OCI-LY1 (cell line): ENCODE data around the gene SCAPER.

Experiments
- H2AFZ ChIP-seq: fragments of 200-600 bp; sonication (generic), shearing (Covaris generic); 2 replicates; pipeline ENCODE4 v1.6.0; 2014; ENCODE audit warnings: antibody characterized with exemption, mild to moderate bottlenecking, low read length
- H3F3A ChIP-seq: fragments of 200-600 bp; sonication (generic), shearing (Covaris generic); 2 replicates; pipeline ENCODE4 v1.6.0; 2014; ENCODE audit warnings: mild to moderate bottlenecking, antibody characterized with exemption, low read length, moderate library complexity; ENCODE audit not compliant: insufficient read depth
- H3K27ac ChIP-seq: fragments of 200-600 bp; sonication (generic); 2 replicates; pipeline ENCODE4 v1.5.1; 2014; ENCODE audit warnings: low read length, mixed run types, mild to moderate bottlenecking, low read depth; ENCODE audit not compliant: poor library complexity, severe bottlenecking
- H3K27me3 ChIP-seq: fragments of 200-600 bp; sonication (generic); 2 replicates; pipeline ENCODE4 v1.6.0; 2014; ENCODE audit warnings: antibody characterized with exemption, mild to moderate bottlenecking, low read length, moderate library complexity; ENCODE audit not compliant: insufficient read depth
- H3K36me3 ChIP-seq: fragments of 200-600 bp; sonication (generic); 2 replicates; pipeline ENCODE4 v1.6.1; 2014; ENCODE audit warnings: mild to moderate bottlenecking, antibody characterized with exemption, low read length, moderate library complexity, mixed read lengths; ENCODE audit not compliant: insufficient read depth
- H3K4me1 ChIP-seq: fragments of 200-600 bp; sonication (generic); 2 replicates; pipeline ENCODE4 v1.5.1; 2014; ENCODE audit warnings: mild to moderate bottlenecking, low read length, moderate library complexity; ENCODE audit not compliant: insufficient read depth, severe bottlenecking
- H3K4me2 ChIP-seq: fragments of 200-600 bp; sonication (generic), shearing (Covaris generic); 2 replicates; pipeline ENCODE4 v1.6.1; 2014; ENCODE audit warnings: low read length
- H3K4me3 ChIP-seq: fragments of 200-600 bp; sonication (generic); 2 replicates; pipeline ENCODE4 v1.5.1; 2014; ENCODE audit warnings: low read length, low read depth, mild to moderate bottlenecking, mixed read lengths; ENCODE audit not compliant: poor library complexity, severe bottlenecking
- H3K79me2 ChIP-seq: fragments of 200-600 bp; shearing (Covaris generic); 2 replicates; pipeline ENCODE4 v1.6.1; 2016; ENCODE audit warnings: mixed run types, low read length, mixed read lengths; ENCODE audit not compliant: insufficient read depth
- H3K9ac ChIP-seq: fragments of 200-600 bp; sonication (generic), shearing (Covaris generic); 2 replicates; pipeline ENCODE4 v1.6.1; 2014; ENCODE audit warnings: mild to moderate bottlenecking, low read length, mixed read lengths
- H3K9me2 ChIP-seq: fragments of 200-600 bp; sonication (generic), shearing (Covaris generic); 2 replicates; pipeline ENCODE4 v1.6.1; 2014; ENCODE audit warnings: low read depth, mild to moderate bottlenecking, low read length, mixed read lengths
- H3K9me3 ChIP-seq: fragments of 200-600 bp; shearing (Covaris generic); 2 replicates; pipeline ENCODE4 v1.6.1; 2014; ENCODE audit warnings: low read length, mixed read lengths
- H4K20me1 ChIP-seq: fragments of 200-600 bp; sonication (generic), shearing (Covaris generic); 2 replicates; pipeline ENCODE4 v1.6.0; 2016; ENCODE audit warnings: mild to moderate bottlenecking, low read length; ENCODE audit not compliant: insufficient read depth
- CTCF ChIP-seq: fragments of 200-600 bp; sonication (generic), shearing (Covaris generic); IDR thresholded peaks from 2 replicates; pipeline ENCODE4 v1.5.1; 2017; ENCODE audit warnings: mild to moderate bottlenecking, antibody characterized with exemption, low read length, moderate library complexity, mixed read lengths
- EZH2 ChIP-seq: fragments of 200-600 bp; sonication (generic), shearing (Covaris generic); IDR thresholded peaks from 2 replicates; pipeline ENCODE4 v1.8.0; 2017; ENCODE audit warnings: borderline replicate concordance, mixed run types, mild to moderate bottlenecking, antibody characterized with exemption, low read length, moderate library complexity, mixed read lengths

The SCAPER gene

DNA sequence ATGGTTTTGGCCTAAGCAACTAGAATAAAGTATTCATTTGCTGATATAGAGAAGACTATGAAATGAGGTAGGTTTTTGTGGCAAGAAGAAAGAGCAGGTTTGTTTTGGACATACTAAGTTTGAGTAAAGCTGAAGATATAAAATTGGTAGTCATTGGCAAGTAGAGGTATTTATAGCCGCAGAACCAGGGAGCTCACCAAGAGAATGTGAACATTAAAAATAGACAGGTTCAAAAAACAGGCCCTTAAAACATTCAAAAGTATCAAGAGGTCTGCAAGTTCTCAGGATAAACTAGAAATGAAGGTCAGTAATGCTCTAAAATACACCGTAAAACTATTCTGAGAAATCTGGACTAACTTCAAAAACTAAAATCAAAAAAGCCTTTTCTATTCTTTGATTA is 240.7 kb downstream of the SCAPER start:
- Histone ChIP-seq H4K20me1 (no peaks in the 10 kb centered on the region), H2AFZ (no peak overlapping the region), H3K27ac (no peak overlapping the region), H3K79me2 (no peaks in the 10 kb centered on the region), H3K9ac (no peak overlapping the region), H3K4me2 (no peak overlapping the region), H3K4me3 (no peak overlapping the region), H3K36me3 (no peaks in the 10 kb centered on the region), H3F3A (no peaks in the 10 kb centered on the region), H3K9me2 (no peaks in the 10 kb centered on the region), H3K9me3 (no peaks in the 10 kb centered on the region), H3K27me3 (no peaks in the 10 kb centered on the region), H3K4me1 (peaks cover 4% of the 10 kb centered on the region)
- TF ChIP-seq CTCF (no peak), EZH2 (no peak)

GRCh38 chr15:76663529-76663928 is 241.6 kb downstream of the SCAPER start:
- Histone ChIP-seq H3K9me3 (no peaks in the 10 kb centered on the region), H3K4me2 (no peak overlapping the region), H4K20me1 (no peaks in the 10 kb centered on the region), H3K4me1 (peaks cover 4% of the 10 kb centered on the region), H3K36me3 (no peaks in the 10 kb centered on the region), H3F3A (no peaks in the 10 kb centered on the region), H2AFZ (no peak overlapping the region), H3K27ac (no peak overlapping the region), H3K4me3 (no peak overlapping the region), H3K27me3 (no peaks in the 10 kb centered on the region), H3K79me2 (no peaks in the 10 kb centered on the region), H3K9me2 (no peaks in the 10 kb centered on the region), H3K9ac (no peak overlapping the region)
- TF ChIP-seq EZH2 (no peak), CTCF (no peak)

DNA sequence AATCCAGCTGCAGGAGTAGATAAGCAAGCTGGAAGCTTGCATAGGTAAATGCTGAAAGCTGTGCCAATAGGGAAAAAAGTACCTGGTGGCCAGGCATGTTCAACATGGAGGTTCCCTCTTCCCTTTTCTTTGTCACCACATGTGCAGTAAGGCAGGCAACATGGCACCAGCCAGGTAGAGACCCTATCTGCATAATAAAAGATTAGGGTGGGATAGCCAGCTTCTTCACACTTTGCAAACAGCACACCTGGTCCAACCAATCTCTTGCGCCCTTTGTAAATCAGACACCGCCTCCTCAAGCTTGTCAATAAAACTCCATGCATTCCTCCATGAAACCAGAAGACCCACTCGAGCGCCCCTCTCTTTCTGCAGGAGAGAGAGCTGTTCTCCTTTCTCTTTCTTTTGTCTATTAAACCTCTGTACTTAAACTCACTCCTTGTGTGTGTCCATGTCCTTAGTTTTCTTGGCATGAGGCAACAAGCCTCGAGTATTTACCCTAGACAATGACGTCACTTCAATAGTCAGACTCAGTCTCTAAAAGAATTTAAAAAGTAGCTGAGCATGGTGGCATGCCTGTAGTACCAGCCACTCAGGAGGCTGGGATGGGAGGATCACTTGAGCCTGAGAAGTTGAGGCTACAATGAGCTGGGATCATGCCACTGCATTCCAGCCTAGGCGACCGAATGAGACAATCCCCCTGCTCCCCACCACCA is 256.3 kb downstream of the SCAPER start:
- no peaks in the 10 kb centered on the region for H3K79me2 ChIP-seq
- no peaks in the 10 kb centered on the region for H3K27me3 ChIP-seq
- no peaks in the 10 kb centered on the region for H3K9me2 ChIP-seq
- H3K4me1 ChIP-seq, result no peaks in the 10 kb centered on the region
- no peaks in the 10 kb centered on the region for H4K20me1 ChIP-seq
- H3K36me3 ChIP-seq, result no peaks in the 10 kb centered on the region
- no peak overlapping the region for H3K4me3 ChIP-seq
- no peaks in the 10 kb centered on the region for H3K9me3 ChIP-seq
- no peaks in the 10 kb centered on the region for H3F3A ChIP-seq
- H3K9ac ChIP-seq, result no peak overlapping the region
- no peak overlapping the region for H3K4me2 ChIP-seq
- TF ChIP-seq CTCF, result no peak
- no peak for TF ChIP-seq EZH2
- no peak overlapping the region for H2AFZ ChIP-seq
- H3K27ac ChIP-seq, result no peak overlapping the region
